ENCODE data around the gene ZNF569.

GRCh38 chr19:37412700-37413099 lies 54.5 kb downstream of the ZNF569 start:
- no peak for TF ChIP-seq POLR2A (IDR thresholded peaks at IDR 0.05)
- TF ChIP-seq CTCF (IDR thresholded peaks at IDR 0.05), result no peak

Measured in right lobe of liver (tissue), 4 donors.